Muscle layer of colon (tissue), 2 donors: ENCODE data around the gene B3GNT7.
"Not testable (repeated sequence)": the region's sequence is repeated elsewhere in the genome, so short reads cannot be mapped to it uniquely, and the experiment has no call there.

Experiments used
- H3K27ac ChIP-seq: one replicate; pipeline ENCODE4 v1.7.0; 2013; ENCODE audit warnings: low read depth, mild to moderate bottlenecking, low read length, moderate library complexity
- H3K27me3 ChIP-seq, 2 donors: one replicate each; pipeline ENCODE4 v1.7.0; 2013; ENCODE audit warnings: low read length in 2 of 2, mild to moderate bottlenecking in 2 of 2; ENCODE audit not compliant: insufficient read depth in 2 of 2, control insufficient read depth in 1 of 2
- H3K36me3 ChIP-seq: one replicate; pipeline ENCODE4 v1.7.0; 2013; ENCODE audit warnings: mild to moderate bottlenecking, low read length; ENCODE audit not compliant: insufficient read depth
- H3K4me1 ChIP-seq: one replicate; pipeline ENCODE4 v1.7.0; 2013; ENCODE audit warnings: mild to moderate bottlenecking, low read length; ENCODE audit not compliant: insufficient read depth
- H3K4me3 ChIP-seq, 2 donors: one replicate each; pipeline ENCODE4 v1.7.0; 2013; ENCODE audit warnings: low read length in 2 of 2, low read depth in 1 of 2, mild to moderate bottlenecking in 1 of 2, moderate library complexity in 1 of 2
- H3K9ac ChIP-seq: one replicate; pipeline ENCODE4 v1.7.0; 2013; ENCODE audit warnings: low read length
- H3K9me3 ChIP-seq: one replicate; pipeline ENCODE4 v1.7.0; 2013; ENCODE audit warnings: mild to moderate bottlenecking, low read length
- donor health status: abdominal sarcoma.
- donor health status: Adenocarcinoma of cecum.

The B3GNT7 gene

DNA sequence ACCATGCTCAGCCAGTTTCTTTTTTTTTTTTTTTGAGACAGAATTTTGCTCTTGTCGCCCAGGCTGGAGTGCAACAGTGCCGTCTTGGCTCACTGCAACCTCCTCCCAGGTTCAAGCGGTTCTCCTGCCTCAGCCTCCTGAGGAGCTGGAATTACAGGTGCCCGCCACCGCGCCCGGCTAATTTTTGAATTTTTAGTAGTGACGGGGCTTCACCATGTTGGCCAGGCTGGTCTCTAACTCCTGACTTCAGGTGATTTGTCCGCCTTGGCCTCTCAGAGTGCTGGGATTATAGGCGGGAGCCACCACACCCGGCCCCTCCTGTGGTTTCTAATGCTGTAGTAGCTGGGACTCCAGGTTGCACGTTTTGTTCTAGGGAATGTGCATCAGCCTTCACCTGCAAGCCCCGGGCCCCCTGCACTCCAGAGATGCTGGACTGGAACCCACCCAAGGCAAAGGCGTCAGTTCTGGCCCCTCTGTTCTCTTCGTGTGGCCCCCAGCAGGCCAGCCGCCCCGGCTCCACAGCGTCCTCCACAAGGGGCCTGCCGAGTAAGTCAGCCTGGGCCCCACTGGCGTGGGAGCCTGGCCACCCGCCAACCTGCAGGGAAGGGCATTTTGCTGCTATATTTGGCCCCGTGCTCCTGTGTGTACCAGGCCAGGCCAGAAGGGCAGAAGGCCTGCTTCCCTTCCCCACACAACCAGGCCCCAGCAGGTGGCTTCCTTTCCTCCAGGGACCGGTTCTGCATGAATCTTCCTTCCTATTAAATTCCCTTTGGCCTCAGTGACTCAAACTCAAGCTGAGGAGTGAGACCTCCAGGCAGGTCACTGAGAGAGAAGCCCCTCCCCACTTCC is 25.7 kb upstream of the B3GNT7 start:
- no peak overlapping the region for H3K27ac ChIP-seq
- no peaks in the 10 kb centered on the region for H3K27me3 ChIP-seq
- H3K4me3 ChIP-seq: no peak overlapping the region
- no peak overlapping the region for H3K9ac ChIP-seq
- H3K36me3 ChIP-seq: no peaks in the 10 kb centered on the region
- H3K4me1 ChIP-seq: peaks cover 4% of the 10 kb centered on the region
- no peaks in the 10 kb centered on the region for H3K9me3 ChIP-seq

DNA sequence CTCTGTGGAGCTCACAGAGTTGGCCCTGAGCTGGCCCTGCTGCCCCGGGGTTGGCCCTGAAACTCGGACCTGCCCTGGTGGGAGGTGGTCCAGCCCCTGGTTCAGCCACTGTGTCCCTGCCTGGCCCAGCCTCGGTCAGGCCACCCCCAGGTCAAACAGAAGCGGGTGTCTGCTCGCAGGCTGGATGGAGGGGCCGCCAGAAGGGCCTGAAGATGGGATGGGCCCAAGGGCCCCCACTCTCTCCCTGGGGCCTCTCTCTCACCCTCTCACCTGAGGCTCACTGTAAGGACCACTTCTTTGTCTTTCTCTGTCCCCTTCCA is 25.1 kb upstream of the B3GNT7 start:
- Histone ChIP-seq H3K27ac (no peak overlapping the region), H3K4me1 (peaks cover 4% of the 10 kb centered on the region), H3K9ac (no peak overlapping the region), H3K27me3 (no peaks in the 10 kb centered on the region), H3K9me3 (no peaks in the 10 kb centered on the region), H3K36me3 (no peaks in the 10 kb centered on the region), H3K4me3 (no peak overlapping the region)

GRCh38 chr2:231370749-231371429 is 24.6 kb upstream of the B3GNT7 start:
- Histone ChIP-seq H3K9me3 (no peaks in the 10 kb centered on the region), H3K4me1 (peaks cover 2% of the 10 kb centered on the region), H3K4me3 (no peak overlapping the region), H3K9ac (no peak overlapping the region), H3K27ac (no peak overlapping the region), H3K27me3 (no peaks in the 10 kb centered on the region), H3K36me3 (no peaks in the 10 kb centered on the region)

- H3K4me1 ChIP-seq: no peaks in the 10 kb centered on the region
- H3K4me3 ChIP-seq: no peak overlapping the region
- no peaks in the 10 kb centered on the region for H3K36me3 ChIP-seq
- H3K27me3 ChIP-seq: no peaks in the 10 kb centered on the region
- H3K9ac ChIP-seq: no peak overlapping the region
- no peak overlapping the region for H3K27ac ChIP-seq
- H3K9me3 ChIP-seq: no peaks in the 10 kb centered on the region
Observed at GRCh38 chr2:231371430-231372054, 24.0 kb upstream of the B3GNT7 start.

DNA sequence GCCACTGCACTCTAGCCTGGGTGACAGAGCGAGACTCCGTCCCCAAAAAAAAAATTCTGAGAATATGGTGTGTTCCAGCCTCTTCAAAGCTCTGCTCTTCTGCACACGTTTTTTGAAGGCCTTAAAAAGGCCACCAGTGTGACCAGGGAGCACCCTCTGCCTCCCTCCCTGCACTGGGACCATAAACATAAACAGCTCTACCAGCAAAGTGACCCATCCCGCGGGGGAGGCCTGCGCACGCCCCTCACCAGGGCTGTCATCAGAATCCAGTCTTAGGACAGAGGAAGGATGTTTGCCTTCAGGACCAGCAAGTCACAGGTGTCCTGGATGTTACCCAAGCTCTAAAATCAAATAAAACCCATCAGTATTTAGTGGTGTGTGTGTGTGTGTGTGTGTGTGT is 23.2 kb upstream of the B3GNT7 start:
- H3K4me3 ChIP-seq: no peak overlapping the region
- H3K9me3 ChIP-seq: no peaks in the 10 kb centered on the region
- no peaks in the 10 kb centered on the region for H3K36me3 ChIP-seq
- no peak overlapping the region for H3K9ac ChIP-seq
- H3K27me3 ChIP-seq: no peaks in the 10 kb centered on the region
- H3K4me1 ChIP-seq: no peaks in the 10 kb centered on the region
- H3K27ac ChIP-seq: no peak overlapping the region

- H3K9me3 ChIP-seq: no peaks in the 10 kb centered on the region
- H3K4me1 ChIP-seq: no peaks in the 10 kb centered on the region
- H3K27me3 ChIP-seq: no peaks in the 10 kb centered on the region
- no peak overlapping the region for H3K27ac ChIP-seq
- H3K9ac ChIP-seq: no peak overlapping the region
- H3K36me3 ChIP-seq: no peaks in the 10 kb centered on the region
- no peak overlapping the region for H3K4me3 ChIP-seq
Observed at GRCh38 chr2:231373184-231373583, 22.3 kb upstream of the B3GNT7 start.

- H3K4me1 ChIP-seq: no peaks in the 10 kb centered on the region
- H3K27ac ChIP-seq: no peak overlapping the region
- no peaks in the 10 kb centered on the region for H3K36me3 ChIP-seq
- H3K9ac ChIP-seq: no peak overlapping the region
- H3K4me3 ChIP-seq: no peak overlapping the region
- no peaks in the 10 kb centered on the region for H3K27me3 ChIP-seq
- no peaks in the 10 kb centered on the region for H3K9me3 ChIP-seq
Observed at GRCh38 chr2:231373786-231374349, 21.6 kb upstream of the B3GNT7 start.

DNA sequence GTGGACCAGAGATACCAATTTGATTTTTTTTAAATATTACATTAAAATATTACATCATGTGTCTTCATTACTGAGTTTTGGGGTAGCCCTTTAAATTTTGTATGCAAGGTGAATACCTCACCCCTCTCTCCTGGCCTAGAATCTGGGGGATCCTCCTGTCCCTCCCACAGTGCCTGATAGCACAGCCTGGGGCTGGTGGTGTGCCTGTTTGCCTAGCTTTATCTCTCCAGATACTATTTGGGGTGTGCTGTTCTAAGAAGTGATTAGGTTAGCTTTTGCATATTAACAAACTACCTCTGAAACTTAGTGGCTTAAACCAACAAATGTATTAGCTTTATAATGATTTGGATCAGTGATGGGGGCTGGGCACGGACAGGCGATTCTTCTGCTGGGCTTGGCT is 20.7 kb upstream of the B3GNT7 start:
- no peaks in the 10 kb centered on the region for H3K4me1 ChIP-seq
- H3K27ac ChIP-seq: no peak overlapping the region
- H3K36me3 ChIP-seq: no peaks in the 10 kb centered on the region
- H3K9ac ChIP-seq: no peak overlapping the region
- no peak overlapping the region for H3K4me3 ChIP-seq
- H3K9me3 ChIP-seq: no peaks in the 10 kb centered on the region
- H3K27me3 ChIP-seq: no peaks in the 10 kb centered on the region

- H3K4me3 ChIP-seq, H3K27ac ChIP-seq, H3K36me3 ChIP-seq, H3K27me3 ChIP-seq, H3K4me1 ChIP-seq, H3K9me3 ChIP-seq, H3K9ac ChIP-seq: not testable (repeated sequence)
Observed at GRCh38 chr2:231375994-231376615, 19.4 kb upstream of the B3GNT7 start.

- H3K4me1 ChIP-seq: no peaks in the 10 kb centered on the region
Observed at GRCh38 chr2:231376857-231377256, 18.7 kb upstream of the B3GNT7 start.

GRCh38 chr2:231378026-231378722 is 17.3 kb upstream of the B3GNT7 start:
- H3K36me3 ChIP-seq: no peaks in the 10 kb centered on the region
- no peak overlapping the region for H3K9ac ChIP-seq

More at GRCh38 chr2:231376857-231377256, 18.7 kb upstream of the B3GNT7 start:
- H3K9ac ChIP-seq: no peak overlapping the region
- H3K4me3 ChIP-seq: no peak overlapping the region
- no peaks in the 10 kb centered on the region for H3K36me3 ChIP-seq
- H3K27me3 ChIP-seq: no peaks in the 10 kb centered on the region
- no peaks in the 10 kb centered on the region for H3K9me3 ChIP-seq
- H3K27ac ChIP-seq: no peak overlapping the region

More at GRCh38 chr2:231378026-231378722, 17.3 kb upstream of the B3GNT7 start:
- H3K4me3 ChIP-seq: no peak overlapping the region
- no peaks in the 10 kb centered on the region for H3K27me3 ChIP-seq
- no peaks in the 10 kb centered on the region for H3K4me1 ChIP-seq
- H3K27ac ChIP-seq: no peak overlapping the region
- no peaks in the 10 kb centered on the region for H3K9me3 ChIP-seq
